Measurements from ENCODE around the gene NAPSA.
"Not testable (repeated sequence)": the region's sequence is repeated elsewhere in the genome, so short reads cannot be mapped to it uniquely, and the experiment has no call there.

The NAPSA gene

GRCh38 chr19:50365434-50366306 is at the start of gene NAPSA:
Gene NAPSA, minus strand, starts transcription at chr19:50365639. Its CDS starts 18 bp downstream, at chr19:50365621.
- no peak for DNase-seq (ENCODE audit: low read depth in 1 of 2, low spot score in 1 of 2)

- no peak for DNase-seq (ENCODE audit: low read depth in 1 of 2, low spot score in 1 of 2)
Measured at GRCh38 chr19:50413531-50413930, 48.1 kb upstream of the NAPSA start.

GRCh38 chr19:50413096-50413495 is 47.7 kb upstream of the NAPSA start:
- DNase-seq (ENCODE audit: low read depth in 1 of 2, low spot score in 1 of 2) = no peak

- DNase-seq (ENCODE audit: low read depth in 1 of 2, low spot score in 1 of 2) = no peak
Measured at GRCh38 chr19:50412419-50412818, 47.0 kb upstream of the NAPSA start.

- DNase-seq (ENCODE audit: low read depth in 1 of 2, low spot score in 1 of 2) = no peak
Measured at GRCh38 chr19:50410109-50410508, 44.7 kb upstream of the NAPSA start.

- DNase-seq (ENCODE audit: low read depth in 1 of 2, low spot score in 1 of 2) = no peak
Measured at GRCh38 chr19:50409347-50409746, 43.9 kb upstream of the NAPSA start.

GRCh38 chr19:50406829-50407228 is 41.4 kb upstream of the NAPSA start:
- DNase-seq (ENCODE audit: low read depth in 1 of 2, low spot score in 1 of 2) = no peak

- DNase-seq (ENCODE audit: low read depth in 1 of 2, low spot score in 1 of 2) = no peak
Measured at GRCh38 chr19:50406156-50406820, 40.8 kb upstream of the NAPSA start.

- no peak for DNase-seq (ENCODE audit: low read depth in 1 of 2, low spot score in 1 of 2)
Measured at GRCh38 chr19:50402544-50403301, 37.3 kb upstream of the NAPSA start.

GRCh38 chr19:50401605-50402450 is 36.4 kb upstream of the NAPSA start:
- DNase-seq (ENCODE audit: low read depth in 1 of 2, low spot score in 1 of 2) = no peak

- no peak for DNase-seq (ENCODE audit: low read depth in 1 of 2, low spot score in 1 of 2)
Measured at GRCh38 chr19:50399368-50399745, 33.9 kb upstream of the NAPSA start.

GRCh38 chr19:50398675-50399367 is 33.4 kb upstream of the NAPSA start:
- no peak for DNase-seq (ENCODE audit: low read depth in 1 of 2, low spot score in 1 of 2)

- no peak for DNase-seq (ENCODE audit: low read depth in 1 of 2, low spot score in 1 of 2)
Measured at GRCh38 chr19:50394017-50394416, 28.6 kb upstream of the NAPSA start.

- DNase-seq (ENCODE audit: low read depth in 1 of 2, low spot score in 1 of 2) = no peak
Measured at GRCh38 chr19:50393589-50393988, 28.1 kb upstream of the NAPSA start.

GRCh38 chr19:50392759-50393158 is 27.3 kb upstream of the NAPSA start:
- no peak for DNase-seq (ENCODE audit: low read depth in 1 of 2, low spot score in 1 of 2)

GRCh38 chr19:50390952-50391351 is 25.5 kb upstream of the NAPSA start:
- DNase-seq (ENCODE audit: low read depth in 1 of 2, low spot score in 1 of 2) = not testable (repeated sequence)

GRCh38 chr19:50390295-50390694 is 24.9 kb upstream of the NAPSA start:
- DNase-seq (ENCODE audit: low read depth in 1 of 2, low spot score in 1 of 2) = not testable (repeated sequence)

GRCh38 chr19:50387868-50388245 is 22.4 kb upstream of the NAPSA start:
- no peak for DNase-seq (ENCODE audit: low read depth in 1 of 2, low spot score in 1 of 2)

GRCh38 chr19:50387176-50387867 is 21.9 kb upstream of the NAPSA start:
- no peak for DNase-seq (ENCODE audit: low read depth in 1 of 2, low spot score in 1 of 2)

Measured in activated CD4-positive, alpha-beta T cell treated with anti-CD3 and anti-CD28 coated beads, Interleukin-2, amount 50 U/mL, for 24 hours (primary cell).